Erythroblast (primary cell): ENCODE data around the gene LRP3.

Source experiments
- GATA1 ChIP-seq: IDR thresholded peaks from 2 replicates; pipeline ENCODE4 v1.6.1; 2011; ENCODE audit warnings: low read depth, mild to moderate bottlenecking, control low read depth, low read length, moderate library complexity
- POLR2A ChIP-seq: IDR thresholded peaks from 2 replicates; pipeline ENCODE4 v1.6.1; 2011; ENCODE audit warnings: mild to moderate bottlenecking, low read length

GRCh38 chr19:33251526-33252090, 57.5 kb downstream of the LRP3 start:
- no peak for TF ChIP-seq POLR2A
- TF ChIP-seq GATA1: no peak
